Lower lobe of right lung (tissue), 2 donors: ENCODE data around the gene CRHR1. TPM values are rescaled to one million over a fixed set of nuclear protein-coding genes. Genes with fewer than 3 reads are reported as not detected.

Source experiments
- ATAC-seq, 2 donors: fragments of 200-7000 bp; cut with Tn5 transposase; one replicate each; pipeline ENCODE4 v1.9.1; 2020 to 2022; ENCODE audit warnings: mild to moderate bottlenecking in 2 of 2, moderate library complexity in 2 of 2
- DNase-seq: peaks from one replicate; pipeline ENCODE4 v3.0.0-alpha.2; 2020
- H3K27ac ChIP-seq: fragments of 200-600 bp; one replicate; pipeline ENCODE4 v1.8.0; 2022
- H3K27me3 ChIP-seq: fragments of 200-600 bp; one replicate; pipeline ENCODE4 v1.8.0; 2022; ENCODE audit warnings: low read depth
- H3K36me3 ChIP-seq: fragments of 200-600 bp; one replicate; pipeline ENCODE4 v1.8.0; 2022; ENCODE audit warnings: mild to moderate bottlenecking
- H3K4me1 ChIP-seq: fragments of 200-600 bp; one replicate; pipeline ENCODE4 v1.8.0; 2022
- H3K4me3 ChIP-seq: fragments of 200-600 bp; one replicate; pipeline ENCODE4 v1.8.0; 2022; ENCODE audit warnings: mild to moderate bottlenecking
- H3K9me3 ChIP-seq: fragments of 200-600 bp; one replicate; pipeline ENCODE4 v1.8.0; 2022
- CTCF ChIP-seq: fragments of 200-600 bp; IDR thresholded peaks from one replicate; pipeline ENCODE4 v1.8.0; 2022; ENCODE audit warnings: antibody characterized with exemption, mild to moderate bottlenecking
- intact Hi-C: fragments of 100-400 bp; cut with DNase I; formaldehyde crosslinking; loops from one replicate; pipeline ENCODE4 v1.11.0; 2022
- total RNA-seq: library from RNA; stranded (reverse); fragmentation: NEBNext Ultra II Directional; extraction: Animal tissue kit (Norgen Biotek cat#: 25700); gene quantifications from one replicate; pipeline ENCODE4 v1.2.1, GENCODE V29; 2021
- donor health status: DM: no; HTN: yes; CAD: no; lungs with severe emphysema.

CRHR1 gene
- total RNA-seq, 1 donor from 2014 or later, result not detected

GRCh38 chr17:45867171-45867570 is 83.1 kb downstream of the CRHR1 start:
- no peak for TF ChIP-seq CTCF

GRCh38 chr17:45867702-45868101 is 83.6 kb downstream of the CRHR1 start:
- Histone ChIP-seq H3K4me1 (no peaks in the 10 kb centered on the region), H3K4me3 (no peak overlapping the region), H3K27ac (no peak overlapping the region), H3K27me3 (peaks cover 33% of the 10 kb centered on the region), H3K36me3 (no peaks in the 10 kb centered on the region), H3K9me3 (no peaks in the 10 kb centered on the region)
- no peak for ATAC-seq
- no peak for TF ChIP-seq CTCF
- DNase-seq, result no peak
- intact Hi-C loops, result no loop called here

More at GRCh38 chr17:45867171-45867570, 83.1 kb downstream of the CRHR1 start:
- Histone ChIP-seq H3K4me3 (no peak overlapping the region), H3K27me3 (peaks cover 33% of the 10 kb centered on the region), H3K4me1 (no peaks in the 10 kb centered on the region), H3K9me3 (no peaks in the 10 kb centered on the region), H3K36me3 (no peaks in the 10 kb centered on the region), H3K27ac (no peak overlapping the region)
- intact Hi-C loops, result no loop called here
- ATAC-seq (no peak), DNase-seq (no peak)

- no peak overlapping the region for H3K27ac ChIP-seq
- ATAC-seq, result no peak
- no peaks in the 10 kb centered on the region for H3K9me3 ChIP-seq
- H3K36me3 ChIP-seq, result no peaks in the 10 kb centered on the region
- no peak for DNase-seq
- H3K4me1 ChIP-seq, result no peaks in the 10 kb centered on the region
- no peak overlapping the region for H3K4me3 ChIP-seq
- H3K27me3 ChIP-seq, result peaks cover 30% of the 10 kb centered on the region
- intact Hi-C loops, result no loop called here
- TF ChIP-seq CTCF, result no peak
Measured at GRCh38 chr17:45868276-45868675, 84.2 kb downstream of the CRHR1 start.

GRCh38 chr17:45869676-45870341 is 85.7 kb downstream of the CRHR1 start:
- no peaks in the 10 kb centered on the region for H3K9me3 ChIP-seq
- H3K27me3 ChIP-seq, result peaks cover 26% of the 10 kb centered on the region
- H3K27ac ChIP-seq, result no peak overlapping the region
- DNase-seq, result no peak
- intact Hi-C loops, result no loop called here
- no peaks in the 10 kb centered on the region for H3K4me1 ChIP-seq
- no peak for ATAC-seq
- no peaks in the 10 kb centered on the region for H3K36me3 ChIP-seq
- no peak overlapping the region for H3K4me3 ChIP-seq
- no peak for TF ChIP-seq CTCF

GRCh38 chr17:45870342-45870974 is 86.3 kb downstream of the CRHR1 start:
- Histone ChIP-seq H3K36me3 (no peaks in the 10 kb centered on the region), H3K4me3 (no peak overlapping the region), H3K27me3 (peaks cover 24% of the 10 kb centered on the region), H3K27ac (no peak overlapping the region), H3K9me3 (no peaks in the 10 kb centered on the region), H3K4me1 (no peaks in the 10 kb centered on the region)
- intact Hi-C loops, result no loop called here
- ATAC-seq (no peak), DNase-seq (no peak)
- no peak for TF ChIP-seq CTCF
